Measurements from ENCODE around the gene SSR4. TPM values are rescaled to one million over a fixed set of nuclear protein-coding genes. Genes with fewer than 3 reads are reported as not detected.

SSR4 gene
- polyA plus RNA-seq, 2 of the 4 experiments (the other 2 are of a cell fraction) = 212 to 352 TPM

DNA sequence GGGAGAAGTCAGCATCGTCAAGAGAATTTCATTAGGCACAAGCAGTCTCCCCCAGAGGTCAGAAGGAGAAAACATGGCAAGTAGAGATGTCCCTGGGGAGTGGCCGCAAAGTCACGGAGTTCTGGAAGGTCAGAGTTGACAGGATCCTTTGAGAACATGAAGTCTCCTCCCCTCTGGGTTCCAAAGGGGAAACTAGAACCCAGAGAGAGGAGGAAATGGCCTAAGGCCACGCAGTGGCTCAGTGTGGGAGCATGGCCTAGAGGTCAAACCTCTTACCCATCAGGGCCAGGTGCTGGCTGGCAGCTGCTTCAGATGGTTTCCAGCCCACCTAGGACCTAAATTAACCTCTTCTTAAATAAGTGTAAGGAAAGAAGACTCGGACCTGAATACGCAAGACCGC is 1.2 kb upstream of the SSR4 start:
- H3K4me2 ChIP-seq = peak overlapping the region; percentile 94
- TF ChIP-seq BCL3 (IDR thresholded peaks at IDR 0.05) (no peak), CBX8 (IDR thresholded peaks at IDR 0.05) (no peak), MAFK (IDR thresholded peaks at IDR 0.05; ENCODE audit: partially characterized antibody) (no peak), TP53 (CRISPR knock-in tag; IDR thresholded peaks at IDR 0.05) (no peak), JUN (IDR thresholded peaks at IDR 0.05) (no peak), RARB (CRISPR knock-in tag; IDR thresholded peaks at IDR 0.05) (no peak), RFX5 (IDR thresholded peaks at IDR 0.05) (no peak), EP300 (IDR thresholded peaks at IDR 0.05) (no peak), RCOR1 (IDR thresholded peaks at IDR 0.05; ENCODE audit: low read depth, low read length) (no peak), SREBF2 (IDR thresholded peaks at IDR 0.05) (no peak), ESRRA (IDR thresholded peaks at IDR 0.05; ENCODE audit: borderline replicate concordance, low read length) (no peak), SMC3 (IDR thresholded peaks at IDR 0.05) (no peak), HOXB13 (CRISPR knock-in tag; IDR thresholded peaks at IDR 0.05; ENCODE audit: low read depth) (no peak)
- POLR2A ChIA-PET = no interaction called here
- FAIRE-seq = peak; percentile 83
- peak overlapping the region; percentile 92 to 98 for H3K27ac ChIP-seq
- ATAC-seq = no peak
- no peak for DNase-seq (ENCODE audit: low read depth in 1 of 2, low spot score in 1 of 2)
- peaks cover 15% of the 10 kb centered on the region; the same call in 2 of the 3 replicates for H3K4me1 ChIP-seq
- peak overlapping the region; percentile 79 for H3K4me3 ChIP-seq
- CTCF ChIA-PET = interaction anchor here (2.2 kb wide), 1 partner anchor 30 kb away, joined by 7 read pairs; no protein-coding TSS in a partner anchor
- WGBS (ENCODE audit: missing lambda C conversion rate) = 33% methylated on average over 7 of the region's 7 CpGs
- H3K9me3 ChIP-seq = no peaks in the 10 kb centered on the region

DNA sequence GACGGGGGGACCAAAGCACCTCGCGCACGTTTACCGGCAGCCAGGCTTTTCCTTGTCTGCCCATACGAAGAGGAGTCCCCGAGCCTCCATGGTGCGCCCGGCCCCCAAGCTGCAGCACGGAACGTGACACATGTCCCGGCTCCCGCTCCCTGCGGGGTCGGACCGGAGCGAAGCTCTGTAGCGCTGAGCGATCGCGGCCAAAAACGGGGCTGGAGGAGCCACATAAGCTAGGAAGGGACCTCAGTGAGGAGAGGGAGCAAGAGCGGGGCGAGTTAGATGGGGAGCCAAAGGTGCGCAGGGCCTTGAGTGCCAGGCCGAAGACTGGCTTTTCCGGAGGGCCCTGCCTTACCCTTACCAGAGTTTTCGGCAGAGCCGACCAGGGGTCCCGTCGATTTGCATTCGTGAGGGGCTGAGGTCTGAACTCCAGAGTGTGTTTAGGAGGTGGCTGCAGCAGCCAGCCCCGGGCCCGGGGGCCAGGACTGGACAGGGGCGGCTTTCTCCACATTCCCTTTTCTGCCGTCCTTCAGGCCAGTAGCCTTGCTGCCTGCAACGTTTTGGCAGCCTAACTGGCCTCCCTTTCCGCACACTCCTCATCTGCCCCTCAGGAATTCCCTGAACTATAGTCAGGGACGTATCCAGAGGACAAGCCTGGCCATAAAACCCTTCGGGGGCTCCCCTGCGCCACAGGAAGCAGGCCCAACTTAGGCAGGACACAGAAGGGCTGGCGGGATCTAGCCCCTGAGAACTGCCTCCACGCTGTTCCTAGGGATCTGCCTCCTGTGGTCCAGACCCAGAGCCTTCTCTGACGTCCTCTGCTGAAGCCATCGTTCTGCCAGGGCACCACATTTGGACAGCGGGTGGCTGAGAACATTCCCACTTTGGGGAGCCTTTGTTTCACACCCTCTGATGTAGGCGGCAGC is 689 bp downstream of the SSR4 start:
- FAIRE-seq (no peak), DNase-seq (ENCODE audit: low read depth in 1 of 2, low spot score in 1 of 2) (peak in 1 of 2 experiments; percentile 17), ATAC-seq (peak; percentile 8 to 9; a peak in 4 of 6 replicates)
- H3K4me1 ChIP-seq = peaks cover 15% of the 10 kb centered on the region; the same call in 2 of the 3 replicates
- H3K4me3 ChIP-seq = peak overlapping the region; percentile 79
- no peak for TF ChIP-seq RNF2 (IDR thresholded peaks at IDR 0.05; ENCODE audit: borderline replicate concordance, low read depth)
- TF ChIP-seq SMC3 (IDR thresholded peaks at IDR 0.05) = no peak
- peak; percentile 29 for TF ChIP-seq PHF8 (IDR thresholded peaks at IDR 0.05; ENCODE audit: borderline replicate concordance, low read depth)
- TF ChIP-seq KDM5A (IDR thresholded peaks at IDR 0.05) = 0 out of 2 replicates have a peak, but pooled peaks have one; percentile 32
- 36% methylated on average over 17 of the region's 47 CpGs for WGBS (ENCODE audit: missing lambda C conversion rate)
- peak overlapping the region; percentile 92 to 98 for H3K27ac ChIP-seq
- peak overlapping the region; percentile 94 for H3K4me2 ChIP-seq
- no peaks in the 10 kb centered on the region for H3K9me3 ChIP-seq
- ChIA-PET CTCF (interaction anchor here (0.7 to 1.5 kb wide), 3 partner anchors 13 to 158 kb away, joined by 3 to 5 read pairs (median 3); no protein-coding TSS in a partner anchor), POLR2A (interaction anchor here (0.7 to 1.6 kb wide), 8 partner anchors 9 to 133 kb away, joined by 3 to 12 read pairs (median 4); partner anchors contain the start of gene ARHGAP4)

- Histone ChIP-seq H3K9me3 (no peaks in the 10 kb centered on the region), H3K27ac (no peak overlapping the region), H3K4me2 (no peak overlapping the region), H3K4me3 (no peak overlapping the region), H3K4me1 (peaks cover 14% of the 10 kb centered on the region; the same call in 2 of the 3 replicates)
- ChIA-PET POLR2A (interaction anchor here (0.5 kb wide), 1 partner anchor 21 kb away, joined by 6 read pairs; no protein-coding TSS in a partner anchor), CTCF (no interaction called here)
- DNase-seq (ENCODE audit: low read depth in 1 of 2, low spot score in 1 of 2) = no peak
- WGBS (ENCODE audit: missing lambda C conversion rate) = 93% methylated on average over 3 of the region's 15 CpGs
- TF ChIP-seq E2F6 (IDR thresholded peaks at IDR 0.05; ENCODE audit: borderline replicate concordance, low read depth) (no peak), USF2 (IDR thresholded peaks at IDR 0.05) (no peak), HOXB13 (CRISPR knock-in tag; IDR thresholded peaks at IDR 0.05; ENCODE audit: low read depth) (no peak), BCL3 (IDR thresholded peaks at IDR 0.05) (no peak), CBX2 (IDR thresholded peaks at IDR 0.05; ENCODE audit: borderline replicate concordance, low read depth) (no peak), HEYL (CRISPR knock-in tag; IDR thresholded peaks at IDR 0.05) (no peak), POLR2A (IDR thresholded peaks at IDR 0.05; ENCODE audit: low read length) (no peak), NPAS2 (CRISPR knock-in tag; IDR thresholded peaks at IDR 0.05; ENCODE audit: borderline replicate concordance) (no peak)
- TF ChIP-seq, protein P1, sequence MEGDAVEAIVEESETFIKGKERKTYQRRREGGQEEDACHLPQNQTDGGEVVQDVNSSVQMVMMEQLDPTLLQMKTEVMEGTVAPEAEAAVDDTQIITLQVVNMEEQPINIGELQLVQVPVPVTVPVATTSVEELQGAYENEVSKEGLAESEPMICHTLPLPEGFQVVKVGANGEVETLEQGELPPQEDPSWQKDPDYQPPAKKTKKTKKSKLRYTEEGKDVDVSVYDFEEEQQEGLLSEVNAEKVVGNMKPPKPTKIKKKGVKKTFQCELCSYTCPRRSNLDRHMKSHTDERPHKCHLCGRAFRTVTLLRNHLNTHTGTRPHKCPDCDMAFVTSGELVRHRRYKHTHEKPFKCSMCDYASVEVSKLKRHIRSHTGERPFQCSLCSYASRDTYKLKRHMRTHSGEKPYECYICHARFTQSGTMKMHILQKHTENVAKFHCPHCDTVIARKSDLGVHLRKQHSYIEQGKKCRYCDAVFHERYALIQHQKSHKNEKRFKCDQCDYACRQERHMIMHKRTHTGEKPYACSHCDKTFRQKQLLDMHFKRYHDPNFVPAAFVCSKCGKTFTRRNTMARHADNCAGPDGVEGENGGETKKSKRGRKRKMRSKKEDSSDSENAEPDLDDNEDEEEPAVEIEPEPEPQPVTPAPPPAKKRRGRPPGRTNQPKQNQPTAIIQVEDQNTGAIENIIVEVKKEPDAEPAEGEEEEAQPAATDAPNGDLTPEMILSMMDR (IDR thresholded peaks at IDR 0.05) = no peak
- no peak for ATAC-seq
- no peak for FAIRE-seq
These were observed 3.0 kb downstream of the SSR4 start for GRCh38 chrX:153797415-153798015.

All from A549 (cell line).